Measurements from ENCODE around the gene HMOX1. TPM values are rescaled to one million over a fixed set of nuclear protein-coding genes. Genes with fewer than 3 reads are reported as not detected.
A peak's percentile ranks its signal among the peaks of the same experiment; 100 is the strongest.

HMOX1 gene
- total RNA-seq, 1 donor from 2014 or later = 17.3 TPM

DNA sequence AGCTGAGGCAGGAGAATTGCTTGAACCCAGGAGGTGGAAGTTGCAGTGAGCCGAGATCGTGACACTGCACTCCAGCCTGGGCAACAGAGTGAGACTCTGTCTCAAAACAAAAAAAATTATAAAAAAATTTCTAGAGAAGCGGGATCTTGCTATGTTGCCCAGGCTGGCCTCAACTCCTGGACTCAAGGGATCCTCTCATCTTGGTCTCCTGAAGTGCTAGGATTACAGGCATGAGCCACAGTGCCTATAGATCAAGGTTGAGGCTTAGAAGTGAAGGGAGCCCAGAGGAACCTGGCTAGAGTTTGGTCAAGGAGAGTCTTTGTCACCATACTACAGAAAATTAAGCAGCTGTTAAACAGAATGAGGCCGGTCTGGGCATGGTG is 17.7 kb downstream of the HMOX1 start:
- DNase-seq (ENCODE audit: low spot score) = no peak
- intact Hi-C loops (cut with DNase I) = no loop called here

GRCh38 chr22:35399114-35399677 is 18.3 kb downstream of the HMOX1 start:
- intact Hi-C loops (cut with DNase I) = no loop called here
- DNase-seq (ENCODE audit: low spot score) = no peak

GRCh38 chr22:35399678-35400500 is 19.0 kb downstream of the HMOX1 start, which contains the start of gene MCM5:
Gene MCM5 (plus strand): TSS chr22:35400140. CDS start chr22:35400439, 299 bp downstream.
- intact Hi-C loops (cut with DNase I) = no loop called here
- peak; percentile 99 for DNase-seq (ENCODE audit: low spot score)

DNA sequence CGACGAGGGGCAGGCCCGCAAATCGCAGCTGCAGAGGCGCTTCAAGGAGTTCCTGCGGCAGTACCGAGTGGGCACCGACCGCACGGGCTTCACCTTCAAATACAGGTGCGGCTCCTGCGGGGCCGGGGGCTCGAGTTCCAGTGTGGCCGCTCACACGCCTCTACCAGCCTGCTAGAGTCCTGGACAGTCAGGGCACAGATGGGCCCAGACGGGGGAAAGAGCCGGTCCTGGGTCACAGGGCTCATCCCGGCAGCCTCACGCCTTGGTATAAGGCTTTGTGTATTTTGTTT is 19.6 kb downstream of the HMOX1 start:
- intact Hi-C loops (cut with DNase I) = no loop called here

DNA sequence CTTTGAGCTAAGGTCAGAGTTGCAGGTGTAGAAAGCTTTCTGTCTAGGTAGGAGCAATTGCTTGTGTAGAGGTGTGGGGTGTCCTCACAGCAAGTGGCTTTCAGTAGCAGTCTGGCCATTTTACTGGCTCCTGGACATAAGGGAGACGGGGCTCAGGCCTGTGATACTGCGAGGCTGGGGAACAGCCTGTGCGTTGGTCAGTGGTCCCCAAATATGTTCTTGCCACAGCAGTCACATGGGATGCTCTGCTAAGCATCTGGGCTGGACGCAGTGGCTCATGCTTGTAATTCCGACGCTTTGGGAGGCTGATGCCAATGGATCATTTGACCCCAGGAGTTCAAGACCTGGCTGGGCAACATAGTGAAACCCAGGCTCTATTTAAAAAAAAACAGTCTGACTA is 21.0 kb downstream of the HMOX1 start:
- DNase-seq (ENCODE audit: low spot score) = no peak
- intact Hi-C loops (cut with DNase I) = no loop called here

More for the DNA sequence above, 19.6 kb downstream of the HMOX1 start:
- DNase-seq (ENCODE audit: low spot score) = no peak

- intact Hi-C loops (cut with DNase I) = no loop called here
- no peak for DNase-seq (ENCODE audit: low spot score)
Measured at GRCh38 chr22:35403356-35403755, 22.5 kb downstream of the HMOX1 start.

DNA sequence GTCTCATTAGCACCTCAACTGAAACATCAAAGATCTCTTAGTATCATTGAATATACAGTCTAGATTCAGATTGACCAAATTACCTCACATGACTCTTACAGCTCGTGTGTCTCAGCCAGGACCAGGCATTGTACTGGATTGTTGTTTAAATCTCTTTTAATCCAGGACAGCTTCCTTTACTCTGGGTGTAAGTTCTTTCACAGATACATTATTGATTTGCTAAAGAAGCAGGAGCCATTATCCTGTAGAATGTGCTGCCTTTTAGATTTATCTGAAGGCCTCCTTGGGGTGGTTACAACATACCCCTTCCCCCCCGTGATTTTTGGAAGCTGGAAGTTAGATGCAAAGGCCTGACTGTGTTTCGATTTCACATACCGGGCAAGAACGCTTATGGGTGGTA is 23.3 kb downstream of the HMOX1 start:
- no peak for DNase-seq (ENCODE audit: low spot score)
- intact Hi-C loops (cut with DNase I) = no loop called here

- DNase-seq (ENCODE audit: low spot score) = no peak
- intact Hi-C loops (cut with DNase I) = no loop called here
Measured at GRCh38 chr22:35406443-35406842, 25.5 kb downstream of the HMOX1 start.

- no peak for DNase-seq (ENCODE audit: low spot score)
- intact Hi-C loops (cut with DNase I) = no loop called here
Measured at GRCh38 chr22:35407362-35407761, 26.5 kb downstream of the HMOX1 start.

DNA sequence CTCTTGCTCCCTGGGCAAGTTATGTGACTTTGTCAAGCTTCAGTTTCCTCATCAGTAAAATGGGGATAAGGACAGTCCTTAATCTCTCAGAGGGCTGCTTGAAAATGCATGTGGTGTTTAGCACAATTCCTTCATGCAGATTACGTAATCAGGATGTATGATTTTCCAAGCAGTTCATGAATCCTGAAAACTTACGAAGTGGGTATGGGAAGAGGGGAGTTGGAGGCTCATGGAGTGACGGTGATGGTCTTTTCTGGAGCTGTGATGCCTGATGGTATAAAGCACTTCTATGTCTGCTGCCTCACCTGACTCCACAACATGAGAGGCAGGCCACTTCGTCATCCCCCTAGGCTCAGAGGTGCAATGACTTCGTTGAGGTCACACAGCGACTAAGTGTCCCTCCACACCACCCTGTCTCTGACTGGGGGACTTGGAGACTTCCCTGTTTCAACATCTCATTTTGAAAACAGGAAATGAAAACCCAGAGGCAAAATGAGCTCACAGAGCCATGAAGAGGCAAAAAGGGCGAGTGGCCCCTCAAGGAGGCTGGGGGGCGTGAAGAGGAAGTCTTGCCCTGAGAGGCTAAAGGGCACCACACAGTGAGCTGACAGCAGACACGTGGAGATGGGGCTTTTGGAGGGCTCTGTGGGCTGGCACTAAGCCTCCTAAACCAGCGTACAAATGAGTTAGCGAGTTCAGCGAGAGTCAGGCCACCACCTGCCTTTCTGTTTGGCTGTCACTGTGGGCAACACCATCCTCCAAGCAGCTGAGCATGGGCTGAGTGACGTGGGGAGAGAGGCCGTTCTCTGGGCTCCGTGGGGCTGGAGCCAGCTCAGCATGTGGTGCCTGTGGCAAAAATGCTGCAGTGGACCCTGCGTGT is 29.1 kb downstream of the HMOX1 start:
- DNase-seq (ENCODE audit: low spot score) = no peak
- intact Hi-C loops (cut with DNase I) = no loop called here

- intact Hi-C loops (cut with DNase I) = no loop called here
- no peak for DNase-seq (ENCODE audit: low spot score)
Measured at GRCh38 chr22:35410663-35411034, 29.8 kb downstream of the HMOX1 start.

- intact Hi-C loops (cut with DNase I) = no loop called here
- DNase-seq (ENCODE audit: low spot score) = no peak
Measured at GRCh38 chr22:35411102-35411501, 30.2 kb downstream of the HMOX1 start.

- no peak for DNase-seq (ENCODE audit: low spot score)
- intact Hi-C loops (cut with DNase I) = no loop called here
Measured at GRCh38 chr22:35413624-35414023, 32.7 kb downstream of the HMOX1 start.

- DNase-seq (ENCODE audit: low spot score) = no peak
- intact Hi-C loops (cut with DNase I) = no loop called here
Measured at GRCh38 chr22:35417606-35418005, 36.7 kb downstream of the HMOX1 start.

DNA sequence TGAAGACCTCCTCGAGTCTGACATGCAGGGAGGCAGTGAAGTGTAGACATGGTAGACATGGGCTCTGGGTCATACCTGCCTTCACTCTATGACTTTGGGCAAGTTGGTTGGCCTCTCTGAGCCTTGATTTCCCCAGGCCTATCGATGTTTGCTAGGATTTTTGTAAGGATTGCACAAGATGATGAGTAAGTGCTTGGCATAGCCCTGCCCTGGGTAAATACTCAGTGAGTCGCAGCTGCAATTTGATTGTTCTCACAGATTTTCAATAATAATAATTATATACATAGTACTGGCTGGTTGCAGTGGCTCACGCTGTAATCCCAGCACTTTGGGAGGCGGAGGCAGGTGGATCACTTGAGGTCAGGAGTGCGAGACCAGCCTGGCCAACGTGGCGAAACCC is 37.2 kb downstream of the HMOX1 start:
- no peak for DNase-seq (ENCODE audit: low spot score)
- intact Hi-C loops (cut with DNase I) = no loop called here

DNA sequence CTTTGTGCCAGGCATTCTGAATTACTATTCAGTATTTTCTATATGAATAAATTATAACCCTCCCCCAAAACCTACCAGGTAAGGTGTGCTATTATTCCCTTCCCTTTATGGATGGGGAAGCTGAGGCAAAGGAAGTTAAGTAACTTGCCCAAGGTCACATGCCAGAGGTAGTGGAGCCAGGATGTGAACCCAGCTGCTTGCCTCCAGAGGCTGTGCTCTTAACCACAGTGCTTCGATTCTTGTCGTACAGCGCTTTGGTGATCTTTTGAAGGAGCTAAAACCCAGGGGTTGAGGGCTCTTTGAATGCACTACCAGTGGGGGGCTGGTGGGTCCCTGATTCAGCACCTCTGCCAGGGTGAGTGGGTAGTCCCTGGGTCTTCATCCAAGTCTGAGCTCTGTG is 37.8 kb downstream of the HMOX1 start:
- intact Hi-C loops (cut with DNase I) = no loop called here
- no peak for DNase-seq (ENCODE audit: low spot score)

GRCh38 chr22:35419756-35420155 is 38.9 kb downstream of the HMOX1 start:
- DNase-seq (ENCODE audit: low spot score) = no peak
- intact Hi-C loops (cut with DNase I) = no loop called here

DNA sequence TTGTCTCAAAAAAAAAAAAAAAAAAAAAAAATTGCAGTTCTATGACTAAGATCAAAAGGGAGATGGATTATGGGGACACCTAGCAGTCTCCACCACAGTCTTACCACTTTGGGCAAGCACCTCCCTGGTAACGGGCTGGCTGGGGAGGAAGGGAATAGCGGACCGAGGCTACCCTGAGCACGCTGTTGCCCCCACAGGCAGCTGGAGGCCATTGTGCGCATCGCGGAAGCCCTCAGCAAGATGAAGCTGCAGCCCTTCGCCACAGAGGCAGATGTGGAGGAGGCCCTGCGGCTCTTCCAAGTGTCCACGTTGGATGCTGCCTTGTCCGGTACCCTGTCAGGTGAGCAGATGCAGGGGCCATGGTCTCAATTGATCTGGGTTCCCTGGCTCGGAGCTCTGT is 40.2 kb downstream of the HMOX1 start:
- intact Hi-C loops (cut with DNase I) = no loop called here
- DNase-seq (ENCODE audit: low spot score) = no peak

GRCh38 chr22:35422145-35422544 is 41.2 kb downstream of the HMOX1 start:
- intact Hi-C loops (cut with DNase I) = no loop called here
- DNase-seq (ENCODE audit: low spot score) = no peak

- DNase-seq (ENCODE audit: low spot score) = no peak
- intact Hi-C loops (cut with DNase I) = no loop called here
Measured at GRCh38 chr22:35422936-35423335, 42.0 kb downstream of the HMOX1 start.

- intact Hi-C loops (cut with DNase I) = no loop called here
- DNase-seq (ENCODE audit: low spot score) = no peak
Measured at GRCh38 chr22:35424081-35424480, 43.2 kb downstream of the HMOX1 start.
